ENCODE results near the gene RRAD.
A peak's percentile ranks its signal among the peaks of the same experiment; 100 is the strongest.
"Not testable (repeated sequence)": the region's sequence is repeated elsewhere in the genome, so short reads cannot be mapped to it uniquely, and the experiment has no call there.

Gene RRAD

GRCh38 chr16:66900721-66901441, 24.5 kb downstream of the RRAD start:
- DNase-seq (ENCODE audit: low read depth) = no peak

GRCh38 chr16:66899945-66900710, 25.2 kb downstream of the RRAD start:
- DNase-seq (ENCODE audit: low read depth) = no peak

GRCh38 chr16:66899310-66899944, 25.9 kb downstream of the RRAD start:
- DNase-seq (ENCODE audit: low read depth) = no peak

- no peak for DNase-seq (ENCODE audit: low read depth)
Observed at GRCh38 chr16:66898933-66899309, 26.4 kb downstream of the RRAD start.

GRCh38 chr16:66898207-66898606, 27.1 kb downstream of the RRAD start:
- DNase-seq (ENCODE audit: low read depth) = no peak

- DNase-seq (ENCODE audit: low read depth) = not testable (repeated sequence)
Observed at GRCh38 chr16:66896682-66897081, 28.7 kb downstream of the RRAD start.

- DNase-seq (ENCODE audit: low read depth) = no peak
Observed at GRCh38 chr16:66895999-66896398, 29.3 kb downstream of the RRAD start.

GRCh38 chr16:66895689-66895979, 29.7 kb downstream of the RRAD start:
- DNase-seq (ENCODE audit: low read depth) = no peak

GRCh38 chr16:66894948-66895688, 30.2 kb downstream of the RRAD start:
- DNase-seq (ENCODE audit: low read depth) = peak; percentile 31

- DNase-seq (ENCODE audit: low read depth) = no peak
Observed at GRCh38 chr16:66894055-66894454, 31.3 kb downstream of the RRAD start.

GRCh38 chr16:66891797-66892196, 33.5 kb downstream of the RRAD start:
- no peak for DNase-seq (ENCODE audit: low read depth)

- no peak for DNase-seq (ENCODE audit: low read depth)
Observed at GRCh38 chr16:66891360-66891759, 34.0 kb downstream of the RRAD start.

GRCh38 chr16:66890799-66891198, 34.5 kb downstream of the RRAD start:
- DNase-seq (ENCODE audit: low read depth) = no peak

GRCh38 chr16:66889622-66890021, 35.7 kb downstream of the RRAD start:
- no peak for DNase-seq (ENCODE audit: low read depth)

GRCh38 chr16:66888647-66889615, 36.4 kb downstream of the RRAD start:
- DNase-seq (ENCODE audit: low read depth) = no peak

GRCh38 chr16:66886914-66887313, 38.4 kb downstream of the RRAD start:
- no peak for DNase-seq (ENCODE audit: low read depth)

GRCh38 chr16:66886321-66886720, 39.0 kb downstream of the RRAD start:
- no peak for DNase-seq (ENCODE audit: low read depth)

- no peak for DNase-seq (ENCODE audit: low read depth)
Observed at GRCh38 chr16:66885491-66885890, 39.8 kb downstream of the RRAD start.

GRCh38 chr16:66882702-66883101, 42.6 kb downstream of the RRAD start:
- no peak for DNase-seq (ENCODE audit: low read depth)

GRCh38 chr16:66881964-66882508, 43.3 kb downstream of the RRAD start:
- no peak for DNase-seq (ENCODE audit: low read depth)

GRCh38 chr16:66881560-66881959, 43.8 kb downstream of the RRAD start:
- DNase-seq (ENCODE audit: low read depth) = no peak
